PC-9 (cell line): ENCODE measurements around the gene CCL5.

Source experiments
- CTCF ChIP-seq: fragments of 200-600 bp; sonication (generic); conservative IDR thresholded peaks from 2 replicates; pipeline ENCODE4 v1.6.1; 2017; ENCODE audit warnings: mixed run types, antibody characterized with exemption, mild to moderate bottlenecking, moderate library complexity
- EZH2 ChIP-seq: fragments of 200-600 bp; sonication (generic); IDR thresholded peaks from 2 replicates; pipeline ENCODE4 v1.8.0; 2017; ENCODE audit warnings: antibody characterized with exemption, low read depth

- TF ChIP-seq CTCF (no peak), EZH2 (no peak)
These were observed 11.1 kb upstream of the CCL5 start for GRCh38 chr17:35891269-35891668.
